ENCODE data around the gene TRABD2B. TPM values are rescaled to one million over a fixed set of nuclear protein-coding genes. Genes with fewer than 3 reads are reported as not detected.
A peak's percentile ranks its signal among the peaks of the same experiment; 100 is the strongest.

Gene TRABD2B
- total and polyA plus RNA-seq, 2 experiments from 2014 or later = 1.00 to 2.3 TPM

- 72% methylated on average over 6 of the region's 6 CpGs for WGBS (ENCODE audit: low lambda C conversion rate, missing lambda C conversion rate)
Observed at GRCh38 chr1:48040154-48040553, 43.0 kb upstream of the TRABD2B start.

GRCh38 chr1:48039088-48040054, 42.2 kb upstream of the TRABD2B start:
- Histone ChIP-seq H3K4me3 (no peak overlapping the region), H3K9me2 (replicated peaks; ENCODE audit: insufficient read depth) (no peaks in the 10 kb centered on the region), H3K36me3 (replicated peaks; ENCODE audit: insufficient read depth, low read depth) (no peaks in the 10 kb centered on the region), H3K27me3 (no peaks in the 10 kb centered on the region), H3K79me2 (no peaks in the 10 kb centered on the region), H4K20me1 (ENCODE audit: insufficient read depth, poor library complexity, severe bottlenecking) (no peaks in the 10 kb centered on the region), H3K4me2 (no peak overlapping the region), H3K27ac (no peak overlapping the region), H3K4me1 (ENCODE audit: insufficient read depth) (peaks cover 16% of the 10 kb centered on the region), H2AFZ (no peak overlapping the region), H3K9me3 (ENCODE audit: low read depth) (no peaks in the 10 kb centered on the region)
- WGBS (ENCODE audit: low lambda C conversion rate, missing lambda C conversion rate) = 51% methylated on average over 12 of the region's 12 CpGs
- TF ChIP-seq EZH2phosphoT487 (IDR thresholded peaks at IDR 0.05; ENCODE audit: low read depth, severe bottlenecking, unreplicated experiment) (no peak), EZH2 (IDR thresholded peaks at IDR 0.05; ENCODE audit: borderline replicate concordance) (no peak), CTCF (IDR thresholded peaks at IDR 0.05; ENCODE audit: poor library complexity) (no peak)
- DNase-seq (ENCODE audit: low spot score) = peak; percentile 41

More at GRCh38 chr1:48040154-48040553, 43.0 kb upstream of the TRABD2B start:
- DNase-seq (ENCODE audit: low spot score) = no peak
- no peak overlapping the region for H3K27ac ChIP-seq
- no peaks in the 10 kb centered on the region for H3K27me3 ChIP-seq
- TF ChIP-seq EZH2phosphoT487 (IDR thresholded peaks at IDR 0.05; ENCODE audit: low read depth, severe bottlenecking, unreplicated experiment) = no peak
- TF ChIP-seq CTCF (IDR thresholded peaks at IDR 0.05; ENCODE audit: poor library complexity) = no peak
- TF ChIP-seq EZH2 (IDR thresholded peaks at IDR 0.05; ENCODE audit: borderline replicate concordance) = no peak
- peaks cover 16% of the 10 kb centered on the region for H3K4me1 ChIP-seq (ENCODE audit: insufficient read depth)
- H2AFZ ChIP-seq = no peak overlapping the region
- H4K20me1 ChIP-seq (ENCODE audit: insufficient read depth, poor library complexity, severe bottlenecking) = no peaks in the 10 kb centered on the region
- no peak overlapping the region for H3K4me2 ChIP-seq
- no peaks in the 10 kb centered on the region for H3K79me2 ChIP-seq
- no peaks in the 10 kb centered on the region for H3K9me2 ChIP-seq (replicated peaks; ENCODE audit: insufficient read depth)
- no peak overlapping the region for H3K4me3 ChIP-seq
- no peaks in the 10 kb centered on the region for H3K36me3 ChIP-seq (replicated peaks; ENCODE audit: insufficient read depth, low read depth)
- H3K9me3 ChIP-seq (ENCODE audit: low read depth) = no peaks in the 10 kb centered on the region

- Histone ChIP-seq H3K27ac (no peak overlapping the region), H3K4me3 (no peak overlapping the region)
- TF ChIP-seq CTCF (IDR thresholded peaks at IDR 0.05; ENCODE audit: poor library complexity) (no peak), EZH2phosphoT487 (IDR thresholded peaks at IDR 0.05; ENCODE audit: low read depth, severe bottlenecking, unreplicated experiment) (no peak), EZH2 (IDR thresholded peaks at IDR 0.05; ENCODE audit: borderline replicate concordance) (no peak)
Observed at GRCh38 chr1:48038270-48038767, 41.1 kb upstream of the TRABD2B start.

More at GRCh38 chr1:48038270-48038767, 41.1 kb upstream of the TRABD2B start:
- WGBS (ENCODE audit: low lambda C conversion rate, missing lambda C conversion rate) = 40% methylated on average over 2 of the region's 2 CpGs
- no peaks in the 10 kb centered on the region for H3K9me3 ChIP-seq (ENCODE audit: low read depth)
- H4K20me1 ChIP-seq (ENCODE audit: insufficient read depth, poor library complexity, severe bottlenecking) = no peaks in the 10 kb centered on the region
- no peak overlapping the region for H3K4me2 ChIP-seq
- peaks cover 11% of the 10 kb centered on the region for H3K4me1 ChIP-seq (ENCODE audit: insufficient read depth)
- no peak overlapping the region for H2AFZ ChIP-seq
- H3K79me2 ChIP-seq = no peaks in the 10 kb centered on the region
- no peaks in the 10 kb centered on the region for H3K27me3 ChIP-seq
- no peaks in the 10 kb centered on the region for H3K9me2 ChIP-seq (replicated peaks; ENCODE audit: insufficient read depth)
- no peak for DNase-seq (ENCODE audit: low spot score)
- no peaks in the 10 kb centered on the region for H3K36me3 ChIP-seq (replicated peaks; ENCODE audit: insufficient read depth, low read depth)

Data from hepatocyte (in vitro differentiated cells).